Measurements from ENCODE around the gene PHTF1. TPM values are rescaled to one million over a fixed set of nuclear protein-coding genes. Genes with fewer than 3 reads are reported as not detected.

Gene PHTF1
- total and polyA plus RNA-seq, 12 donors: 4.9 to 14.8 (median 9.6) TPM

DNA sequence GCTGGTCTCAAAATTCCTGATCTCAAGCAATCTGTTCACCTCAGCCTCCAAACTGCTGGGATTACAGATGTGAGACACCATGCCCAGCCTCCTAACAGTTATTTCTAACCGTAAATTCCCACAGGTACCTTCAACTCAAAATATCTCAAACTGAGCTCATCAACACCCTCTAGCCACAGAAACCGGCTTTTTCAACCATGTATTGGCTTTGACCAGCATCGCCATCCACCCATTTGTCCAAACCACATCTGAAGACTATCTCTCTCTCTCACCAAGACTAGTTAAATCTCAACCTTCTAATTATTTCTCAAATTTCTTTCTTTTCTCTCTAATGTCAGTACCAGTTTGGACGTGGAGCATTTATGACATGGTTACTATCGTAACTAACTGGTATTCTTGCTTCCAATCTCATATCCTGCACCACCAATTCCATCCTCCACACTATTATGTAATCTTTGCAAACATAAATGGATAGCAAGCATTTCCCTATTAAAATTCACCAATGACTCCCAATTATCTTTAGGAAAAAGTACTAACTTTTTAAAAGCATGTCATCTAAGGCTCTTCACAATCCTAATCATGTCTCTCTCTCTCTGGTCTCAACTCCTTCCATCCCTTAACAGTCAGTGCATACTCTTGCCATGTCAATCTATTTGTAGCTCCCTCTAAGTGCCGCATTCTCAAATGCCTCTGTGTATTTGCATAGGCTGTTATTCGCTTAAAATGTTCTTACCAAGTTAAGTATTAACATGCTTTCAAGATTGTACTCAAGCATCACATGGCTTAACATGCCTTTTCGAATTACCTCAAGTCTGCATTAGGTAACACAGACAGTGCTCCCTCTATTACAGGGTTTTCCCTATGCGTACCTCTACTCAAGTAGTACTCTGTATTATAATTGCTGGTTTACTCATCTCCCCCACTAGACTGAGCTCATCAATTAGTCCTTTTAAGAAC lies 34.9 kb upstream of the PHTF1 start:
- intact Hi-C loops (cut with DNase I): no loop called here
- no peak for TF ChIP-seq CTCF (IDR thresholded peaks at IDR 0.05)
- Histone ChIP-seq H3K4me1 (peaks cover 0 to 68% (median 14%) of the 10 kb centered on the region in 9 donors), H3K4me3 (no peak overlapping the region), H3K36me3 (peaks cover 0 to 50% (median 6%) of the 10 kb centered on the region in 9 donors), H3K27me3 (no peaks in the 10 kb centered on the region), H3K9me3 (no peaks in the 10 kb centered on the region), H3K27ac (peak overlapping the region in 6 of 10 donors; percentile 36 to 59 (median 44))
- DNase-seq (no peak), ATAC-seq (peak; percentile 34 to 88 (median 80))
- 71 to 82% methylated on average over 9 of the region's 9 CpGs for whole genome bisulfite sequencing, 2 donors

DNA sequence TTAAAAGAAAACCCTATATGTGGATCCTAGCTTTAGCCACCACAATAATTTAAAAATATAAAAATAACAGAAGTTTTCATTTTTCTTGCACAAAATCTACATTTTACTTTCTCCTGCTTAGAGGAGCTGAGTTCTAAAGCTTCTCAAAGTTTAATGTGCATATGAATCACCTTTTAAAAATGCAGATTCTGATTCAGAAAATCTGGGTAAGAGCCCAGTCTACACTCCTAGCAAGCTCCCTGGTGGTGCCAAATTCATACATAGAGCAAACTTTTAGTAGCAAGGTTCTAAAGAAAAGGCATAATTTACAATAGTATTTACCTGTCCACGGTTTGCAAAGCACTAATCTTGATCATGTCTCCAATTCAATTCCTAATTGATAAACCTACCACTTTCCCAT lies 33.7 kb upstream of the PHTF1 start:
- intact Hi-C loops (cut with DNase I): no loop called here
- 90 to 96% methylated on average over 1 of the region's 1 CpG for WGBS, 2 donors
- Histone ChIP-seq H3K4me3 (no peak overlapping the region), H3K9me3 (no peaks in the 10 kb centered on the region), H3K27ac (no peak overlapping the region), H3K27me3 (no peaks in the 10 kb centered on the region), H3K36me3 (peaks cover 0 to 50% (median 6%) of the 10 kb centered on the region in 9 donors), H3K4me1 (peaks cover 0 to 66% (median 20%) of the 10 kb centered on the region in 9 donors)
- no peak for ATAC-seq
- DNase-seq: no peak
- no peak for TF ChIP-seq CTCF (IDR thresholded peaks at IDR 0.05)

DNA sequence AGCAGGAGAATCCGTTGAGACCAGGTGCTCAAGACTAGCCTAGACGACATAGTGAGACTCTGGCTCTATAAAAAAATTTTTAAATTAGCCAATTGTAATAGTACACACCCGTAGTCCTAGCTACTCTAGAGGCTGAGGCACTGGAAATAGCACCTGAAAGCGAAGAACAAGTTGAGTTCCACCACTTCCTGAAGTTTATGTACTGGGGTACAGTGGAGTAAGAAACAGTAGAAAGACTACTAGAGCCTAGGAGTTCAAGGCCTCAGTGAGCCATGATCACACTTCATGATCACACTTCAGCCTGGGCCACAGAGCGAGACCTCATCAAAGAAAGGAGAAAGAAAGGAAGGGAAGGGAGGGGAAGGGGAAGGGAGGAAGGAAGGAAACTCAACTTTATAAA lies 33.2 kb upstream of the PHTF1 start:
- Histone ChIP-seq H3K27ac (peak overlapping the region in 1 of 10 donors; percentile 4), H3K9me3 (no peaks in the 10 kb centered on the region), H3K4me3 (no peak overlapping the region), H3K27me3 (no peaks in the 10 kb centered on the region), H3K4me1 (peaks cover 0 to 64% (median 20%) of the 10 kb centered on the region in 9 donors), H3K36me3 (peaks cover 0 to 46% (median 3%) of the 10 kb centered on the region in 9 donors)
- ATAC-seq: no peak
- no peak for DNase-seq
- no peak for TF ChIP-seq CTCF (IDR thresholded peaks at IDR 0.05)
- intact Hi-C loops (cut with DNase I): no loop called here
- WGBS, 2 donors: 86 to 93% methylated on average over 5 of the region's 5 CpGs

DNA sequence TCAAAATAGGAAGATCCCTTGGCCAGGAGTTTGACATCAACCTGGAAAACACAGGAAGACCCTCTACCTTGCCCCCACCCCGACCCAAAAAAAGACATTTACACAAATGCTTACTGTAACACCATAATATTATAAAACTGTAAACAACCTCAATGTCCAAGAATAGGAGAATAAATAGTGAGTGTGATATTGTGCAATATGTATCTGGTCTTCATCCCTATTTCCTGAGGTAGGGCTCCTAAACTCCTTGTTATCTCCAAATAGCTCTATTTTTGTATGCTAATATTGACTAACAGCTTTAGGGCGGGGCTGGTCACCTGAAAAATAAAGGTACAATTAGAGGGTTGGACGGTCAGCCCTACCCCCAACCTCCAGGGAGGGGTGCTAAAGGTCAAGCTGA lies 29.5 kb upstream of the PHTF1 start:
- TF ChIP-seq CTCF (IDR thresholded peaks at IDR 0.05): no peak
- Histone ChIP-seq H3K27me3 (no peaks in the 10 kb centered on the region), H3K9me3 (no peaks in the 10 kb centered on the region), H3K4me3 (no peak overlapping the region), H3K27ac (no peak overlapping the region), H3K4me1 (peaks cover 6 to 73% (median 45%) of the 10 kb centered on the region in 9 donors), H3K36me3 (peaks cover 0 to 15% (median 0%) of the 10 kb centered on the region in 9 donors)
- WGBS, 2 donors: 89 to 96% methylated on average over 3 of the region's 3 CpGs
- DNase-seq: no peak
- intact Hi-C loops (cut with DNase I): no loop called here
- ATAC-seq: no peak
